Gastrocnemius medialis (tissue), 4 donors: ENCODE measurements around the gene ZBTB7C.

Experiments
- CTCF ChIP-seq, 5 experiments: fragments of 450-650 bp in 3 of 5; fragments of 200-600 bp in 2 of 5; sonication (generic) in 2 of 5; IDR thresholded peaks in 4 of 5; conservative IDR thresholded peaks in 1 of 5; 1 replicate in 4 of 5; 2 replicates in 1 of 5; pipeline ENCODE4 v1.5.1; 2016 to 2019; ENCODE audit warnings: antibody characterized with exemption in 5 of 5, mild to moderate bottlenecking in 3 of 5, moderate library complexity in 3 of 5
- POLR2A ChIP-seq, 2 donors: fragments of 450-650 bp; IDR thresholded peaks; one replicate each; pipeline ENCODE4 v1.6.1; 2017; ENCODE audit warnings: antibody characterized with exemption in 2 of 2, mild to moderate bottlenecking in 2 of 2, moderate library complexity in 2 of 2

DNA sequence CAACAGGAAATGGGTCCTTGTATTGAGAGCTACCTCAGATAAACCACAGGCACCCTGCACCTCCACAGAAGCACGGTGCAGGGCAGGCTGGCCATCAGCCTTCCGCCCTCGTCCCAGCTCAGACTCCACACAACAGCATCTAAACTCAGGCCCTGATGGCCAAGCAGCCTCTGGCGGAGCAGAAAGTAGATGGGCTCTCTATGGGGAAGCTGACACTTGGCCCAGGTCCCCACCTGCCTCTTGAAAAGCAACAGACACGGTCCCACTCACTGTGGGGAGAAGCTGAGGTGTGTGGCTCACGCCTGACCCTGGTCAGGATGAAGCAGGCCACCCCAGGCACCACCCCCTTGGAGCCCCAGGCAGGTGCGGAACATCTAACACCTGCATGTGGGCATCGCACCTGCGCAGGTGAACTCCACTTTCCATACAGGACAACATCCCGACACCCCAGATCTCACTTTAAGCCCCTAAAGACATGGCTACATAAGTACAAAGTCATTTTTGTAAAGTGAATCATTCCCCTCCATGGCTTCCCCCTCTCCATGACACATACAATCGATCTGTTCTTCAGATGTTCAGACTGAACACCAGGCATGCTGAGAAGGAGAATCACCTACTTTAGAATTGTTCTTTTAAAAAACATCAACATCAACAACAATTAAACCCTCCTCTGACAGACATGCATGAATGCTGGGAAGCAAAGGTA lies 208.4 kb downstream of the ZBTB7C start:
- no peak for TF ChIP-seq CTCF (IDR thresholded peaks at IDR 0.05 in 4 of 5, conservative IDR thresholded peaks at IDR 0.05 in 1 of 5)
- TF ChIP-seq POLR2A (IDR thresholded peaks at IDR 0.05): no peak
